Measurements from ENCODE around the gene MTMR10.

The MTMR10 gene

DNA sequence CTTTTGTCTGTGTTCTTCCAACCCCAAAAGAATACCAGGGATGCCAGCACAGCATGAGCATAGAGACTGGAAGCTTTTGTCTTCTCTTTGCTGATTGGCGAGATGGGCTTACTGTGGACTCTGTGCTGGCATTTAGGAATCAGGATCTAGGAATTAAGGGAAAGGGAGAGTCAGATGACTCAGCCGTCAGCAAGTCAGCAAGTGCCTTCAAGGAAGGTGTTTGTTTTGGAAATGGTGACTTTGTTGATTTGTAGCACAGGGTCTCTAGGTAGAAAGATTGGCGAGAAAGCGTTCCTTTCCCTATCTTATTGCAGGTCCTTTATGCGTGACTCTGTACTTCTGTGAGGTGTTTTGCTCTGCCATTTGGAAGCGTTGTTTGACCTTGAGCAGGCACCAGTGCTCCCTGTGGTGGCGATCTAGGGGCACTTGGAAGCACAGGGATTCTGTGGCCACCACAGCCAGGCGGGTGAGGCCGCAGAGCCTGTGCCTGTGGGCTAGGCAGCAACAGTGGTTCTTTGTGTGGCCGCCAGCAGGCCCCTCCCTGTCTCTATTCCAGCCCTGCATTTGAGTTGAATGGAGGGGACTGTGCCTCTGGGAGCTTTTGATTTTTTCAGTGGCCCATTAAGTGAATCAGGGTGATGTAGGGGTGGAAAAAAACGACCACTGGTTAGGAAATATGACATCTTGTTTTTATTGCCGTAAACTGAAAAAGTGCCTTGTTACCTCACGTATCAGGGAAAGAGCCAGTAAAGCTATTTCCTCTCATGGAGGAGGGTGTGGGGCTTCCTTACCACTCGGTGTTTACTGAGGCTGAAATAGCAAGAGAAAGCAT lies 68.7 kb downstream of the MTMR10 start:
- no peak overlapping the region for H3K4me3 ChIP-seq (ENCODE audit: low read depth, low read length)
- TF ChIP-seq, protein P1, sequence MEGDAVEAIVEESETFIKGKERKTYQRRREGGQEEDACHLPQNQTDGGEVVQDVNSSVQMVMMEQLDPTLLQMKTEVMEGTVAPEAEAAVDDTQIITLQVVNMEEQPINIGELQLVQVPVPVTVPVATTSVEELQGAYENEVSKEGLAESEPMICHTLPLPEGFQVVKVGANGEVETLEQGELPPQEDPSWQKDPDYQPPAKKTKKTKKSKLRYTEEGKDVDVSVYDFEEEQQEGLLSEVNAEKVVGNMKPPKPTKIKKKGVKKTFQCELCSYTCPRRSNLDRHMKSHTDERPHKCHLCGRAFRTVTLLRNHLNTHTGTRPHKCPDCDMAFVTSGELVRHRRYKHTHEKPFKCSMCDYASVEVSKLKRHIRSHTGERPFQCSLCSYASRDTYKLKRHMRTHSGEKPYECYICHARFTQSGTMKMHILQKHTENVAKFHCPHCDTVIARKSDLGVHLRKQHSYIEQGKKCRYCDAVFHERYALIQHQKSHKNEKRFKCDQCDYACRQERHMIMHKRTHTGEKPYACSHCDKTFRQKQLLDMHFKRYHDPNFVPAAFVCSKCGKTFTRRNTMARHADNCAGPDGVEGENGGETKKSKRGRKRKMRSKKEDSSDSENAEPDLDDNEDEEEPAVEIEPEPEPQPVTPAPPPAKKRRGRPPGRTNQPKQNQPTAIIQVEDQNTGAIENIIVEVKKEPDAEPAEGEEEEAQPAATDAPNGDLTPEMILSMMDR (IDR thresholded peaks at IDR 0.05; ENCODE audit: low read depth, low read length): no peak

DNA sequence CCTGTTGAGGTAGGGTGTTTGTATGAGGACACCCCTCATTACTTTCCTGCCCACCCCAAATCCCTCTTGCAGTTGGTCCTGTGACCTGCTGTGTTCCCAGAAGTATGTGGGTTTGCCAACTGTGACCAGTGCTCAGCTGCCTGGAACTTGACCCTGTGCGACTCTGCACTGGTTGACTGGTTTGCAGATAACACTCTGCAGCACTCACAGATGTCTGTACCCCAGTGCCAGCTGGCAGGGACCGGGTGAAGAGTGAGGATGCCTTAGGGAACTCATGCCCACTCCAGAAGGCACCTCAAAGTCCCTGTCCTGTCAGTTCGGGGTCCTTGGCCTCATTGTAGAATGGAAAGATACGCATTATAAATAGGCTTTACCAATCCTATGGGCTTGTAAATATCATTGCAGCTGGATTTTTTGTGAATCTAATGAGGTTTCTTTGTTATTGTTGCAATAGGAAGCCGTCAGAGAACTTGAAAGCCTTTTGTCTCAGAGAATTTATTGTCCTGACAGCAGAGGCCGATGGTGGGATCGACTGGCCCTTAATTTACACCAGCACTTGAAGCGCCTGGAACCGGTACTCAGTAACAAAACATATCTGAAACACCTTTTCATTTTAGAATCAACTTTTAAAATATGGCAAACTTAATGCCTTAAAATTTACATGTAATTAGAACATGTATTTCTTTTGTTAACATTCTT lies 69.5 kb downstream of the MTMR10 start:
- no peak overlapping the region for H3K4me3 ChIP-seq (ENCODE audit: low read depth, low read length)
- TF ChIP-seq, protein P1 (IDR thresholded peaks at IDR 0.05; ENCODE audit: low read depth, low read length): no peak

DNA sequence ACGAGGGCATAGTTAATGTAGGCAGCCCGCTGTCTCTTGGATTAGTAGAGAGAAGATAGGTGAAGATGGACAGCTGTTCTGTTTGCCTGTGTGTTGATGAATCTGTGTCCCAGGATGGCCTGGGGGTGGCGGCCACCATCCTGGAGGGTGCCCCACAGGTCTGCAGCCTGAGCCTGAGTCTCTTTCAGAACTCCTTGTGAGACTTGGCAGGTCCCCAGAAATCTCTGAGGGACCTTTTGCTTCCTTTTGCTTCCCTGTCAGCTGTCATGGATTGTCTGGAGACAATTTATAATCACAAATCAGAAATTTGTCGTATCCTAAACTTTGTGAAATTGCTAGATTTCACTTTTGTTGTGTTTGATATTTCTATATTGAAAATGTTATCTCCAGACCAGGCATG lies 70.3 kb downstream of the MTMR10 start:
- TF ChIP-seq, protein P1 (IDR thresholded peaks at IDR 0.05; ENCODE audit: low read depth, low read length): no peak

DNA sequence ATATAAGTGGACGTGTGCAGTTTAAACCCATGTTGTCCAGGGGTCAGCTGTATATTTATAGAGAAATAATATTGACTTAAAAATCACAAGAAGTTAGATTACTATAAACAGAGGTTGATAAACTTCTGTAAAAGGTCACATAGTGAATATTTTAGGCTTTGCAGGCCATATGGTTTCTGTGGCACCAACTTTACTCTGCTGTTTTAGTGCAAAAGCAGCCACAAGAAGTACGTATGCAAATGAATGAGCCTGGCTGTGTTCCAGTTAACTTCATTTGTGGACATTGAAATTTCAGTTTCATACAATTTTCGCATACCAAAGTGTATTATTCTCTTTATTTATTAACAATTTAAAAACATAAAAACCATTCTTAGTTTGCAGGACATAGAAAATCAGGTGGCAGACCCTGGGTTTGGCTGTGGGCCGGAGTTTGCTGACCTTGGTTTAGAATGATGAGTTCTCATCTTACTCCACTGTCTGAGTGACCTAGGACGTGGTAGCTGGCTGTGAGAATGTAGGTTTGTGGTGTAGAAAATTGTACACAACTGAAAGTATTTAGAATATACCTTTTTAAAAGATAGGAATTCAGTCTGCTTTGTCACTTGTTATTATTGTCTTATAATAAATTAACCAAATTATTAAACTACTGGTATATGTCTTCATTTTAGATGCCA lies 71.4 kb downstream of the MTMR10 start:
- H3K4me3 ChIP-seq (ENCODE audit: low read depth, low read length): no peak overlapping the region
- TF ChIP-seq, protein P1 (IDR thresholded peaks at IDR 0.05; ENCODE audit: low read depth, low read length): no peak

More for the DNA sequence above, 70.3 kb downstream of the MTMR10 start:
- H3K4me3 ChIP-seq (ENCODE audit: low read depth, low read length): no peak overlapping the region

DNA sequence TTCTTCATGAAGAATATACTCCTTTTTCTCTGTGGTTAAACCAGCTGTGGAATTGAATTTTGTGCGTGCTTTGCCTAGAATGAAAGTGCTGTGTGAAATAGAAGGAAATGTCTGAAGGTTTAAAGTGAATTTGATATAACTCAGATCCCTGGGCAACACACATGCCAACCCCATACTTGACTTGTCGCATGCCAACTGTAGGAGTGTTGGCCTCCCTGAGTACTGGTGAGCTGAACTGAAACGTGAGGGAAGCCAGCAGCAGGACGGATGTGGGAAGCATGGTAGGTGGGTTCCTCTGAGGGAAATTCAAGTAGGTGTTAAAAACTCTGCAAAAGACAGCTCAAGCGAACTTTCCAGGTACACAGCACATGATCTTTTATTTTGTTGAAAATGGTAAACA lies 73.1 kb downstream of the MTMR10 start:
- no peak overlapping the region for H3K4me3 ChIP-seq (ENCODE audit: low read depth, low read length)
- TF ChIP-seq, protein P1 (IDR thresholded peaks at IDR 0.05; ENCODE audit: low read depth, low read length): no peak

DNA sequence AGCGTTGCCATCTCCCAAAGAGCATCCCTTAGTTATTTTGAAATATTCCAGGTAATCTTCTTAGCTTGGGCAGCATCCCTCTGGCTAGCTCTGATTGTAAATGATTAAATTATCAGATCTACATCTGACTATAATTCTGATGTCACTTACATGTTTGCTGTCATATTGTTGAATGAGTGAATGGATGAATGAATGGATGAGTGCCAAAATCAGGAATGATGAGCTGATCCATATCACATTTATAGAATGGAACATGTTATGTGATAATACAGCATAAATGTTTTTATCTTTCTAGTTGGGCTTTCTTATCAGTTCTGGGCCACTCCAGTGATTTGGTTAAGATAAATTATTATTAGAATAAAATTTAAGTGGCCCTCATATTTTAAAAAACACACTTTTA lies 73.8 kb downstream of the MTMR10 start:
- H3K4me3 ChIP-seq (ENCODE audit: low read depth, low read length): no peak overlapping the region
- TF ChIP-seq, protein P1 (IDR thresholded peaks at IDR 0.05; ENCODE audit: low read depth, low read length): no peak

All from WI38 (cell line).